HT1080 (cell line): ENCODE data around the gene CFAP251. TPM values are rescaled to one million over a fixed set of nuclear protein-coding genes. Genes with fewer than 3 reads are reported as not detected.
"Not testable (repeated sequence)": the region's sequence is repeated elsewhere in the genome, so short reads cannot be mapped to it uniquely, and the experiment has no call there.

ENCODE experiments used
- DNase-seq: peaks from one replicate; pipeline ENCODE4 v3.0.0-alpha.2; 2015; ENCODE audit warnings: low read depth
- polyA plus RNA-seq, 2 experiments: library from polyadenylated mRNA; depleted of rRNA; stranded (reverse); fragments of >200 nt; gene quantifications; 2 replicates each; pipeline ENCODE4 v1.2.3, GENCODE V29; 2015
- total RNA-seq: library from RNA; depleted of rRNA; stranded (reverse); fragments of >200 nt; shearing (Covaris generic); gene quantifications from 2 replicates; pipeline ENCODE4 v1.2.3, GENCODE V29; 2014; rRNA removed

Gene CFAP251
- 10.5 and 11.2 TPM in 2 replicates for total RNA-seq
- 8.1 and 10.1 TPM in 2 replicates for polyA plus RNA-seq (2015; cell fraction: cytosol; rRNA removed)
- polyA plus RNA-seq (2015; cell fraction: nucleus; rRNA removed), result 18.4 and 20.0 TPM in 2 replicates

- no peak for DNase-seq
Measured at GRCh38 chr12:121917950-121918678, at the start of gene CFAP251. Gene CFAP251, plus strand, starts transcription at chr12:121918592. Its CDS starts 2,714 bp downstream, at chr12:121921306.

GRCh38 chr12:121869229-121869628, 49.2 kb upstream of the CFAP251 start:
- DNase-seq, result not testable (repeated sequence)

GRCh38 chr12:121871467-121871866, 46.9 kb upstream of the CFAP251 start:
- no peak for DNase-seq

- DNase-seq, result peak; percentile 71
Measured at GRCh38 chr12:121872546-121873215, 45.7 kb upstream of the CFAP251 start.

- no peak for DNase-seq
Measured at GRCh38 chr12:121873216-121873569, 45.2 kb upstream of the CFAP251 start.

- no peak for DNase-seq
Measured at GRCh38 chr12:121874071-121874470, 44.3 kb upstream of the CFAP251 start.

- no peak for DNase-seq
Measured at GRCh38 chr12:121875582-121875981, 42.8 kb upstream of the CFAP251 start.

- DNase-seq, result not testable (repeated sequence)
Measured at GRCh38 chr12:121876080-121876447, 42.3 kb upstream of the CFAP251 start.

GRCh38 chr12:121883315-121883660, 35.1 kb upstream of the CFAP251 start:
- no peak for DNase-seq

- peak; percentile 54 for DNase-seq
Measured at GRCh38 chr12:121885129-121885528, 33.3 kb upstream of the CFAP251 start.

- no peak for DNase-seq
Measured at GRCh38 chr12:121888083-121888477, 30.3 kb upstream of the CFAP251 start.

GRCh38 chr12:121888478-121889273, 29.7 kb upstream of the CFAP251 start, which contains the start of gene PSMD9:
Gene PSMD9, plus strand, starts transcription at chr12:121888790. Its CDS starts 67 bp downstream, at chr12:121888857.
- DNase-seq, result peak; percentile 99

- no peak for DNase-seq
Measured at GRCh38 chr12:121889274-121889624, 29.1 kb upstream of the CFAP251 start.

- not testable (repeated sequence) for DNase-seq
Measured at GRCh38 chr12:121889661-121890060, 28.7 kb upstream of the CFAP251 start.

GRCh38 chr12:121892673-121893561, 25.5 kb upstream of the CFAP251 start:
- DNase-seq, result no peak

- DNase-seq, result peak; percentile 77
Measured at GRCh38 chr12:121893961-121894460, 24.4 kb upstream of the CFAP251 start.

- DNase-seq, result no peak
Measured at GRCh38 chr12:121894633-121895032, 23.8 kb upstream of the CFAP251 start.

GRCh38 chr12:121898287-121898686, 20.1 kb upstream of the CFAP251 start:
- no peak for DNase-seq

- DNase-seq, result no peak
Measured at GRCh38 chr12:121899590-121899989, 18.8 kb upstream of the CFAP251 start.

- DNase-seq, result no peak
Measured at GRCh38 chr12:121903202-121903601, 15.2 kb upstream of the CFAP251 start.

GRCh38 chr12:121905746-121906145, 12.6 kb upstream of the CFAP251 start:
- DNase-seq, result no peak
